H1 (cell line): ENCODE data around the gene KLK4. TPM values are rescaled to one million over a fixed set of nuclear protein-coding genes. Genes with fewer than 3 reads are reported as not detected.

Source experiments
- CTCF ChIA-PET: fragments of 300-600 bp; sonication (Branson Sonifier 250); formaldehyde crosslinking; loops from one replicate; lab custom pipeline; 2021; ENCODE audit not compliant: partially characterized antibody; lab: Charles Lee
- POLR2A ChIA-PET: fragments of 300-600 bp; sonication (Branson Sonifier 250); formaldehyde crosslinking; loops from one replicate; lab custom pipeline; 2021; ENCODE audit warnings: inconsistent platforms; ENCODE audit not compliant: partially characterized antibody; lab: Charles Lee
- DNase-seq, 2 experiments: peaks; one replicate each; pipeline versions ENCODE4 v3.0.0 to v3.0.0-alpha.2; 2010 to 2022; ENCODE audit warnings: low spot score in 2 of 2, low read depth in 1 of 2, mixed read lengths in 1 of 2
- FAIRE-seq: peaks from 2 replicates; lab custom pipeline; 2011; peaks lifted over from hg19 to GRCh38; lab: Jason Lieb, UNC
- H2AFZ ChIP-seq: 2 replicates; pipeline ENCODE4 v1.8.1; 2012; ENCODE audit warnings: low read length, inconsistent platforms
- H2AK5ac ChIP-seq: 2 replicates; pipeline ENCODE4 v1.6.1; 2013; ENCODE audit warnings: low read depth, low read length
- H2BK120ac ChIP-seq: replicated peaks from 2 replicates; pipeline ENCODE3; 2013; ENCODE audit warnings: low read depth, low read length, inconsistent platforms
- H2BK12ac ChIP-seq: 2 replicates; pipeline ENCODE4 v1.6.1; 2013; ENCODE audit warnings: low read depth, low read length
- H2BK15ac ChIP-seq: 2 replicates; pipeline ENCODE4 v1.6.1; 2013; ENCODE audit warnings: low read length
- H2BK20ac ChIP-seq: 2 replicates; pipeline ENCODE4 v1.6.1; 2013; ENCODE audit warnings: low read length
- H2BK5ac ChIP-seq: 2 replicates; pipeline ENCODE4 v1.6.1; 2013; ENCODE audit warnings: low read depth, low read length
- H3K14ac ChIP-seq: 2 replicates; pipeline ENCODE4 v1.6.1; 2013; ENCODE audit warnings: inconsistent platforms; ENCODE audit not compliant: insufficient read length
- H3K18ac ChIP-seq: 2 replicates; pipeline ENCODE4 v1.6.1; 2013; ENCODE audit warnings: low read length; ENCODE audit errors: extremely low read depth
- H3K23ac ChIP-seq: 2 replicates; pipeline ENCODE4 v1.6.1; 2013; ENCODE audit warnings: inconsistent platforms; ENCODE audit not compliant: insufficient read length
- H3K23me2 ChIP-seq: 2 replicates; pipeline ENCODE4 v1.6.1; 2013; ENCODE audit warnings: low read depth, low read length
- H3K27ac ChIP-seq: 2 replicates; pipeline ENCODE4 v1.6.1; 2011; ENCODE audit warnings: low read depth, low read length, inconsistent platforms
- H3K27me3 ChIP-seq, 4 experiments: replicated peaks in 1 of 4; 1 replicate in 1 of 4; 2 replicates in 3 of 4; pipeline versions ENCODE4 v1.6.1 to v1.8.1; 2011 to 2013; ENCODE audit warnings: low read length in 3 of 4, mild to moderate bottlenecking in 3 of 4, inconsistent platforms in 2 of 4, mixed read lengths in 2 of 4, moderate library complexity in 1 of 4; ENCODE audit not compliant: control insufficient read depth in 3 of 4, insufficient read depth in 3 of 4; ENCODE audit errors: extremely low read depth in 1 of 4
- H3K36me3 ChIP-seq, 4 experiments: 2 replicates each; pipeline versions ENCODE4 v1.6.1 to v1.8.1; 2011 to 2013; ENCODE audit warnings: mild to moderate bottlenecking in 4 of 4, low read length in 3 of 4, moderate library complexity in 2 of 4, control low read depth in 1 of 4, inconsistent platforms in 1 of 4; ENCODE audit not compliant: insufficient read depth in 4 of 4, control insufficient read depth in 2 of 4
- H3K4ac ChIP-seq: replicated peaks from 2 replicates; pipeline ENCODE3; 2013; ENCODE audit warnings: low read length, low read depth, mixed read lengths, inconsistent platforms; ENCODE audit not compliant: insufficient read length
- H3K4me1 ChIP-seq, 4 experiments: replicated peaks in 1 of 4; 1 replicate in 1 of 4; 2 replicates in 3 of 4; pipeline versions ENCODE4 v1.6.1 to v1.8.1; 2011 to 2013; ENCODE audit warnings: low read length in 3 of 4, inconsistent platforms in 2 of 4, mixed read lengths in 1 of 4; ENCODE audit not compliant: insufficient read depth in 4 of 4, control insufficient read depth in 3 of 4
- H3K4me2 ChIP-seq, 2 experiments: 2 replicates each; pipeline versions ENCODE4 v1.6.1 to v1.8.1; 2011 to 2013; ENCODE audit warnings: low read depth in 2 of 2, low read length in 2 of 2, control low read depth in 1 of 2, inconsistent platforms in 1 of 2, mild to moderate bottlenecking in 1 of 2; ENCODE audit not compliant: insufficient read depth in 1 of 2
- H3K4me3 ChIP-seq, 4 experiments: fragments of 200-600, 300-600 bp in 1 of 4; sonication (generic), shearing (Covaris generic), sonication (Bioruptor Twin) in 1 of 4; 2 replicates each; pipeline versions ENCODE4 v1.5.1 to v1.8.1; 2011 to 2016; ENCODE audit warnings: low read length in 4 of 4, low read depth in 3 of 4, control low read depth in 2 of 4, inconsistent platforms in 2 of 4, mild to moderate bottlenecking in 2 of 4, mixed read lengths in 1 of 4, moderate library complexity in 1 of 4; ENCODE audit not compliant: insufficient read depth in 2 of 4; ENCODE audit errors: extremely low read depth in 1 of 4
- H3K56ac ChIP-seq: replicated peaks from 2 replicates; pipeline ENCODE3; 2013; ENCODE audit warnings: low read depth, mild to moderate bottlenecking, mixed read lengths, low read length, inconsistent platforms; ENCODE audit not compliant: insufficient read length
- H3K79me1 ChIP-seq: 2 replicates; pipeline ENCODE4 v1.6.1; 2013; ENCODE audit warnings: low read depth, low read length, control low read depth
- H3K79me2 ChIP-seq, 2 experiments: 2 replicates each; pipeline versions ENCODE4 v1.6.1 to v1.8.1; 2012 to 2013; ENCODE audit warnings: low read length in 2 of 2, mild to moderate bottlenecking in 2 of 2, inconsistent platforms in 1 of 2; ENCODE audit not compliant: insufficient read depth in 2 of 2, control insufficient read depth in 1 of 2
- H3K9ac ChIP-seq, 4 experiments: replicated peaks in 1 of 4; 1 replicate in 1 of 4; 2 replicates in 3 of 4; pipeline versions ENCODE4 v1.6.1 to v1.8.1; 2011 to 2013; ENCODE audit warnings: low read depth in 3 of 4, low read length in 3 of 4, control low read depth in 2 of 4, mild to moderate bottlenecking in 2 of 4, moderate library complexity in 2 of 4, inconsistent platforms in 1 of 4; ENCODE audit errors: extremely low read depth in 1 of 4
- H3K9me3 ChIP-seq, 2 experiments: 2 replicates each; pipeline versions ENCODE4 v1.6.1 to v1.8.1; 2012 to 2013; ENCODE audit warnings: mild to moderate bottlenecking in 2 of 2, moderate library complexity in 2 of 2, control low read depth in 1 of 2, inconsistent platforms in 1 of 2, low read depth in 1 of 2, low read length in 1 of 2, mixed read lengths in 1 of 2; ENCODE audit not compliant: insufficient read depth in 2 of 2
- H4K20me1 ChIP-seq, 2 experiments: replicated peaks in 1 of 2; 2 replicates each; pipeline versions ENCODE3 to v1.8.1; 2011 to 2013; ENCODE audit warnings: inconsistent platforms in 2 of 2, low read length in 2 of 2, mild to moderate bottlenecking in 1 of 2; ENCODE audit not compliant: insufficient read depth in 2 of 2, control insufficient read depth in 1 of 2
- H4K5ac ChIP-seq: 2 replicates; pipeline ENCODE4 v1.6.1; 2013; ENCODE audit warnings: low read length, low read depth, mixed read lengths, inconsistent platforms; ENCODE audit not compliant: insufficient read length
- H4K8ac ChIP-seq: 2 replicates; pipeline ENCODE4 v1.8.0; 2013; ENCODE audit warnings: mild to moderate bottlenecking, moderate library complexity, low read length, inconsistent platforms; ENCODE audit not compliant: insufficient read depth; ENCODE audit errors: extremely low read depth
- H4K91ac ChIP-seq: replicated peaks from 2 replicates; pipeline ENCODE3; 2013; ENCODE audit warnings: low read length, mixed read lengths, inconsistent platforms; ENCODE audit not compliant: insufficient read length
- ASH2L ChIP-seq: fragments of 200-600, 300-600 bp; sonication (generic); IDR thresholded peaks from one replicate; pipeline ENCODE4 v1.7.1; 2017; ENCODE audit warnings: low read length
- BRCA1 ChIP-seq: IDR thresholded peaks from 2 replicates; pipeline ENCODE4 v1.6.1; 2012; ENCODE audit warnings: low read depth, low read length, improper control_type of control experiment
- CREB1 ChIP-seq: IDR thresholded peaks from 2 replicates; pipeline ENCODE4 v1.6.1; 2012; ENCODE audit warnings: inconsistent platforms
- EGR1 ChIP-seq: IDR thresholded peaks from 2 replicates; pipeline ENCODE4 v1.6.1; 2011; ENCODE audit warnings: low read depth, low read length, borderline replicate concordance
- GABPA ChIP-seq: IDR thresholded peaks from 2 replicates; pipeline ENCODE4 v1.6.1; 2011; ENCODE audit warnings: mild to moderate bottlenecking, low read length, moderate library complexity, borderline replicate concordance; ENCODE audit not compliant: insufficient read depth
- HDAC6 ChIP-seq: IDR thresholded peaks from one replicate; pipeline ENCODE4 v1.7.1; 2012; ENCODE audit warnings: low read depth, mild to moderate bottlenecking, inconsistent platforms, low read length, moderate library complexity
- JUND ChIP-seq: IDR thresholded peaks from 2 replicates; pipeline ENCODE4 v1.6.1; 2011; ENCODE audit warnings: mild to moderate bottlenecking, improper control_type of control experiment, low read length
- RBBP5 ChIP-seq: IDR thresholded peaks from 2 replicates; pipeline ENCODE4 v1.7.1; 2012; ENCODE audit warnings: low read depth, mild to moderate bottlenecking, inconsistent platforms, low read length, moderate library complexity, borderline replicate concordance
- SAP30 ChIP-seq: fragments of 300-600 bp; sonication (generic); IDR thresholded peaks from 2 replicates; pipeline ENCODE4 v1.7.1; 2012; ENCODE audit warnings: low read length, moderate library complexity, mild to moderate bottlenecking, inconsistent platforms; ENCODE audit not compliant: insufficient read depth, insufficient replicate concordance
- TAF1 ChIP-seq: IDR thresholded peaks from 2 replicates; pipeline ENCODE4 v1.6.1; 2011; ENCODE audit warnings: mild to moderate bottlenecking, low read depth, low read length
- TAF7 ChIP-seq: optimal IDR thresholded peaks from 2 replicates; pipeline ENCODE3; 2011; ENCODE audit warnings: low read depth, mild to moderate bottlenecking, inconsistent platforms, low read length, moderate library complexity, borderline replicate concordance
- ZNF274 ChIP-seq: IDR thresholded peaks from 2 replicates; pipeline ENCODE4 v1.7.0; 2012; ENCODE audit warnings: low read length, borderline replicate concordance; ENCODE audit errors: extremely low read depth
- WGBS, 2 experiments: shearing (Covaris generic) in 1 of 2; methylation state at CpG; one replicate each; pipeline versions ENCODE4 v1.1.6 to v1.1.7; 2013 to 2015; ENCODE audit warnings: low lambda C conversion rate in 2 of 2, mixed read lengths in 2 of 2, inconsistent platforms in 1 of 2, low coverage in 1 of 2, missing lambda C conversion rate in 1 of 2; ENCODE audit not compliant: insufficient replicate concordance in 2 of 2, insufficient coverage in 1 of 2, insufficient read length in 1 of 2; ENCODE audit errors: extremely low coverage in 1 of 2, missing lambda C conversion rate in 1 of 2; 5-methylcytosine and 5-hydroxymethylcytosine counted together
- polyA plus RNA-seq, 7 experiments: library from polyadenylated mRNA; depleted of rRNA in 3 of 7; stranded (reverse) in 5 of 7; unstranded in 2 of 7; fragments of >200 nt in 5 of 7; fragments of 200-250 nt in 2 of 7; gene quantifications; 1 replicate in 5 of 7; 2 replicates in 1 of 7; 4 replicates in 1 of 7; pipeline versions ENCODE4 v1.2.1 to v1.2.3, GENCODE V29; 2011 to 2013; ENCODE audit warnings: missing spikeins in 2 of 7, mixed read lengths in 2 of 7
- total RNA-seq: library from RNA; stranded (reverse); fragmentation: NEBNext Ultra II Directional; extraction: Animal tissue kit (Norgen Biotek cat#: 25700); gene quantifications from 2 replicates; pipeline ENCODE4 v1.2.1, GENCODE V29; 2021

The KLK4 gene
- total and polyA plus RNA-seq, 2 of the 8 experiments (the other 6 are each of a cell fraction or from before 2014, with no cell fraction given), result 0.44 TPM; not detected in 1

DNA sequence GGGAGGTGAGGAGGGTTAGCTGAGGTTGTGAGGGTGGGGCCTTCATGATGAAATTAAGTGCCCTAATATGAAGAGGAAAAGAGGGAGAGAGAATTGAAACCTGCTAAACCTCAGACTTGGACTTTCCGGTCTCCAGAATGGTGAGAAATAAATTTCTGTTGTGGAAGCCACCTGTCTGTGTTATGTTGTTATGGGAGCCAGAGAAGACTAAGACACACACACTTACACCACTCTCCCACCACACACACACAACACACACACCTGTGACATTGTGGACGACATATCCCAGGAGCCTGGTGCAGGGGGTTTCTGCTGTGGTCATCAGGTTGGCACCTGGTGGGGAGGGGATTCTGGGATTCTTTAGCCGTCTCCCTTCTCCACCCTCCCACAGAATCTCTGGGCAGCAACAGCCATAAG, 14.0 kb downstream of the KLK4 start:
- POLR2A ChIA-PET, result interaction anchor here (1.4 kb wide), 1 partner anchor 92 kb away, joined by 4 read pairs; no protein-coding TSS in a partner anchor
- Histone ChIP-seq H2BK12ac (no peak overlapping the region), H3K9me3 (peaks cover 23 to 25% of the 10 kb centered on the region in 2 experiments), H3K4ac (no peak overlapping the region), H2BK120ac (no peak overlapping the region), H3K4me3 (no peak overlapping the region), H3K14ac (no peak overlapping the region), H3K18ac (no peak overlapping the region), H4K5ac (no peak overlapping the region), H3K23me2 (no peaks in the 10 kb centered on the region), H4K8ac (no peak overlapping the region), H2BK15ac (no peak overlapping the region), H3K79me2 (no peaks in the 10 kb centered on the region), H3K4me2 (no peak overlapping the region), H3K27ac (no peak overlapping the region), H2BK5ac (no peak overlapping the region), H3K23ac (no peak overlapping the region), H3K9ac (no peak overlapping the region), H2BK20ac (no peak overlapping the region), H4K20me1 (peaks cover 0 to 2% of the 10 kb centered on the region in 2 experiments), H2AK5ac (no peak overlapping the region), H3K56ac (no peak overlapping the region), H4K91ac (no peak overlapping the region), H3K27me3 (peaks cover 0 to 3% (median 1%) of the 10 kb centered on the region in 4 experiments; a peak in 1 of 7 replicates), H2AFZ (no peak overlapping the region), H3K36me3 (no peaks in the 10 kb centered on the region), H3K79me1 (no peaks in the 10 kb centered on the region), H3K4me1 (no peaks in the 10 kb centered on the region)
- FAIRE-seq (no peak), DNase-seq (no peak)
- no peak for TF ChIP-seq RBBP5
- no peak for TF ChIP-seq BRCA1
- TF ChIP-seq HDAC6, result no peak
- no peak for TF ChIP-seq TAF7
- TF ChIP-seq CREB1, result no peak
- no peak for TF ChIP-seq TAF1
- TF ChIP-seq SAP30, result no peak
- TF ChIP-seq ZNF274, result no peak
- TF ChIP-seq GABPA, result no peak
- no peak for TF ChIP-seq JUND
- TF ChIP-seq ASH2L, result no peak
- TF ChIP-seq EGR1, result no peak
- CTCF ChIA-PET, result interaction anchor here (0.9 to 1.1 kb wide), 3 partner anchors 14 to 199 kb away, joined by 3 read pairs; no protein-coding TSS in a partner anchor
- 76% methylated on average over 3 of the region's 3 CpGs; no CpG with 5 or more reads in 1 of the 2 experiments for WGBS, 2 experiments
